ENCODE data around the gene PSD.

Gene PSD

GRCh38 chr10:102407425-102408130 is 11.0 kb downstream of the PSD start:
- TF ChIP-seq ZNF133 (tag by site-specific recombination; IDR thresholded peaks at IDR 0.05) (no peak), SP7 (tag by site-specific recombination; IDR thresholded peaks at IDR 0.05) (no peak), ZNF202 (tag by site-specific recombination; IDR thresholded peaks at IDR 0.05; ENCODE audit: borderline replicate concordance) (no peak), ZNF747 (tag by site-specific recombination; IDR thresholded peaks at IDR 0.05) (no peak), ZNF416 (tag by site-specific recombination; IDR thresholded peaks at IDR 0.05) (no peak), PRDM6 (tag by site-specific recombination; IDR thresholded peaks at IDR 0.05) (no peak), ZNF223 (tag by site-specific recombination; IDR thresholded peaks at IDR 0.05) (no peak), ZSCAN16 (tag by site-specific recombination; IDR thresholded peaks at IDR 0.05) (no peak), ZNF169 (tag by site-specific recombination; IDR thresholded peaks at IDR 0.05) (no peak), TRIM28 (IDR thresholded peaks at IDR 0.05; ENCODE audit: borderline replicate concordance, low read length) (no peak), SALL2 (tag by site-specific recombination; IDR thresholded peaks at IDR 0.05; ENCODE audit: borderline replicate concordance) (no peak), ZNF140 (tag by site-specific recombination; IDR thresholded peaks at IDR 0.05) (no peak), ZNF24 (tag by site-specific recombination; IDR thresholded peaks at IDR 0.05) (no peak), OVOL3 (tag by site-specific recombination; IDR thresholded peaks at IDR 0.05) (no peak), GLI2 (tag by site-specific recombination; IDR thresholded peaks at IDR 0.05; ENCODE audit: borderline replicate concordance, low read depth) (no peak), PRDM10 (tag by site-specific recombination; IDR thresholded peaks at IDR 0.05) (no peak), ZNF654 (tag by site-specific recombination; IDR thresholded peaks at IDR 0.05; ENCODE audit: low read depth) (no peak), ZNF785 (tag by site-specific recombination; IDR thresholded peaks at IDR 0.05) (no peak), WT1 (tag by site-specific recombination; IDR thresholded peaks at IDR 0.05) (no peak)
- TF ChIP-seq, protein P1, sequence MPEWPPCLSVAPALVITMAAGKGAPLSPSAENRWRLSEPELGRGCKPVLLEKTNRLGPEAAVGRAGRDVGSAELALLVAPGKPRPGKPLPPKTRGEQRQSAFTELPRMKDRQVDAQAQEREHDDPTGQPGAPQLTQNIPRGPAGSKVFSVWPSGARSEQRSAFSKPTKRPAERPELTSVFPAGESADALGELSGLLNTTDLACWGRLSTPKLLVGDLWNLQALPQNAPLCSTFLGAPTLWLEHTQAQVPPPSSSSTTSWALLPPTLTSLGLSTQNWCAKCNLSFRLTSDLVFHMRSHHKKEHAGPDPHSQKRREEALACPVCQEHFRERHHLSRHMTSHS (tag by site-specific recombination; IDR thresholded peaks at IDR 0.05), result no peak
- Histone ChIP-seq H3K4me1 (ENCODE audit: control insufficient read depth, insufficient read depth, low read length) (no peaks in the 10 kb centered on the region; the same call in 1 of the 2 replicates), H3K27ac (ENCODE audit: extremely low read depth, low read depth, low read length) (no peak overlapping the region), H3K36me3 (ENCODE audit: control insufficient read depth in 2 of 2, insufficient read depth in 1 of 2, low read length in 2 of 2) (no peaks in the 10 kb centered on the region), H3K4me3 (ENCODE audit: low read depth, low read length) (no peak overlapping the region), H3K9me3 (ENCODE audit: control insufficient read depth, insufficient read depth, low read depth, low read length) (no peaks in the 10 kb centered on the region)
- CTCF ChIA-PET, result interaction anchor here (0.5 to 7.2 kb wide), 5 partner anchors 8 to 179 kb away, joined by 3 to 41 read pairs (median 4); no protein-coding TSS in a partner anchor
- POLR2A ChIA-PET, result interaction anchor here (1.1 kb wide), 1 partner anchor 13 kb away, joined by 4 read pairs; the partner anchor contains the start of gene FBXL15

All from HEK293 (cell line).